HG02759 (cell line): ENCODE data around the gene SH3BGRL2.
"Not testable (repeated sequence)": the region's sequence is repeated elsewhere in the genome, so short reads cannot be mapped to it uniquely, and the experiment has no call there.

Source experiments
- ATAC-seq: cut with Tn5 transposase; IDR thresholded peaks from one replicate; pipeline ENCODE4 v1.9.1; 2021; ENCODE audit warnings: mild to moderate bottlenecking, moderate library complexity; ENCODE audit not compliant: unreplicated experiment

SH3BGRL2 gene

DNA sequence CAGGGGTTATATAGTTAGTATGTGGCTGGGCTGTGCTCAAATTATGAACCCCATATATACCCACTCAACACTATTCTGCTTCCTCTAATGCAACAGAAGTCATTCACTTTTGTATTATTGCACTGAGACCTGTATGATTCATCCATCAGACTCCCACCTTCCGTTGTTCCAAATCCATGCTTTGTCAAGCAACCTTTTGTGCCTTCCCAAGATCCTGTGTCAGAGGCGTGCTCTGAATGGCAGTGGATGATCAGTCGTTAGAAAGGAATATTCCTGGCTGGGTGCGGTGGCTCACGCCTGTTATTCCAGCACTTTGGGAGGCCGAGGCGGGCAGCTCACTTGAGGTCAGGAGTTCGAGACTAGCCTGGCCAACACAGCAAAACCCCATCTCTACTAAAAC is 103.2 kb downstream of the SH3BGRL2 start:
- ATAC-seq, result no peak

- ATAC-seq, result no peak
Measured at GRCh38 chr6:79735183-79735582, 104.1 kb downstream of the SH3BGRL2 start.

DNA sequence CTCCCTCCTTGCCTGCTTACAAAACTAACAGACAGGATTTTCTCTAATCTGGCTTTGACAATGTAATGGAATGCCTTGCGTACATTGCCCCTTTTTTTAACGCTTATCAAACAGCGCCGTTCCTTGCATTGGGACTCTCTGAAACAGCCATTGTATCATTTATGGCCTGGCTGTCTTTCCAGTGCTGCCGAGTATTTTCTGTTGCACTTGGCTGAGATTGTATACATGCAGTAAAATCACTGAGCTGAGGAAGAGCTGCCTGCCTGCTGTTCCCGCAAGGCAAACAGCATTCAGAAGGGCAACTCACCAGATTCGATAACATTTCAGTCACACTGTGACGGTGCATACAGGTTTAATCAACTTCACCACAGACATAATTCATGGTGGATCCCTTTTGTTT is 106.0 kb downstream of the SH3BGRL2 start:
- ATAC-seq, result no peak

GRCh38 chr6:79742030-79742429 is 110.9 kb downstream of the SH3BGRL2 start:
- no peak for ATAC-seq

GRCh38 chr6:79745282-79745681 is 114.2 kb downstream of the SH3BGRL2 start:
- ATAC-seq, result not testable (repeated sequence)

GRCh38 chr6:79746325-79746724 is 115.2 kb downstream of the SH3BGRL2 start:
- ATAC-seq, result not testable (repeated sequence)

- ATAC-seq, result no peak
Measured at GRCh38 chr6:79750806-79751205, 119.7 kb downstream of the SH3BGRL2 start.
